ENCODE measurements around the gene RNPEP.

GRCh38 chr1:202018468-202019234, 36.2 kb downstream of the RNPEP start:
- TF ChIP-seq, protein P1, sequence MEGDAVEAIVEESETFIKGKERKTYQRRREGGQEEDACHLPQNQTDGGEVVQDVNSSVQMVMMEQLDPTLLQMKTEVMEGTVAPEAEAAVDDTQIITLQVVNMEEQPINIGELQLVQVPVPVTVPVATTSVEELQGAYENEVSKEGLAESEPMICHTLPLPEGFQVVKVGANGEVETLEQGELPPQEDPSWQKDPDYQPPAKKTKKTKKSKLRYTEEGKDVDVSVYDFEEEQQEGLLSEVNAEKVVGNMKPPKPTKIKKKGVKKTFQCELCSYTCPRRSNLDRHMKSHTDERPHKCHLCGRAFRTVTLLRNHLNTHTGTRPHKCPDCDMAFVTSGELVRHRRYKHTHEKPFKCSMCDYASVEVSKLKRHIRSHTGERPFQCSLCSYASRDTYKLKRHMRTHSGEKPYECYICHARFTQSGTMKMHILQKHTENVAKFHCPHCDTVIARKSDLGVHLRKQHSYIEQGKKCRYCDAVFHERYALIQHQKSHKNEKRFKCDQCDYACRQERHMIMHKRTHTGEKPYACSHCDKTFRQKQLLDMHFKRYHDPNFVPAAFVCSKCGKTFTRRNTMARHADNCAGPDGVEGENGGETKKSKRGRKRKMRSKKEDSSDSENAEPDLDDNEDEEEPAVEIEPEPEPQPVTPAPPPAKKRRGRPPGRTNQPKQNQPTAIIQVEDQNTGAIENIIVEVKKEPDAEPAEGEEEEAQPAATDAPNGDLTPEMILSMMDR (IDR thresholded peaks at IDR 0.05; ENCODE audit: control extremely low read depth in 1 of 3, insufficient read depth in 1 of 3, low read depth in 1 of 3, low read length in 3 of 3): no peak
- TF ChIP-seq BACH1 (IDR thresholded peaks at IDR 0.05; ENCODE audit: low read length) (no peak), EZH2 (IDR thresholded peaks at IDR 0.05; ENCODE audit: low read depth, low read length, severe bottlenecking) (no peak)
